Measurements from ENCODE around the gene CCIN.

GRCh38 chr9:36141288-36141687 lies 27.9 kb upstream of the CCIN start:
- TF ChIP-seq POLR2AphosphoS5 (IDR thresholded peaks at IDR 0.05; ENCODE audit: low read depth, low read length) (no peak), POLR2A (IDR thresholded peaks at IDR 0.05; ENCODE audit: low read depth, low read length) (no peak), TAF1 (IDR thresholded peaks at IDR 0.05; ENCODE audit: borderline replicate concordance, low read depth, low read length) (no peak)

Data from GM12892 (cell line).